Esophagus squamous epithelium (tissue), 4 donors: Measurements from ENCODE around the gene KLHDC7B.

Experiments
- CTCF ChIP-seq, 6 experiments: fragments of 450-650 bp in 4 of 6; fragments of 200-600 bp in 2 of 6; sonication (generic) in 2 of 6; IDR thresholded peaks; one replicate each; pipeline ENCODE4 v1.5.1; 2016 to 2019; ENCODE audit warnings: antibody characterized with exemption in 6 of 6, mild to moderate bottlenecking in 4 of 6, moderate library complexity in 4 of 6
- POLR2A ChIP-seq, 4 donors: fragments of 450-650 bp; IDR thresholded peaks; one replicate each; pipeline ENCODE4 v1.6.1; 2017; ENCODE audit warnings: antibody characterized with exemption in 4 of 4, mild to moderate bottlenecking in 4 of 4, moderate library complexity in 3 of 4

- TF ChIP-seq POLR2A (IDR thresholded peaks at IDR 0.05) (no peak), CTCF (IDR thresholded peaks at IDR 0.05) (no peak)
Observed at GRCh38 chr22:50547263-50547985, 1.7 kb downstream of the KLHDC7B start.
